ENCODE data around the gene PCNX4. TPM values are rescaled to one million over a fixed set of nuclear protein-coding genes. Genes with fewer than 3 reads are reported as not detected.

PCNX4 gene
- total RNA-seq, 1 experiment from 2014 or later = 65.1 TPM

DNA sequence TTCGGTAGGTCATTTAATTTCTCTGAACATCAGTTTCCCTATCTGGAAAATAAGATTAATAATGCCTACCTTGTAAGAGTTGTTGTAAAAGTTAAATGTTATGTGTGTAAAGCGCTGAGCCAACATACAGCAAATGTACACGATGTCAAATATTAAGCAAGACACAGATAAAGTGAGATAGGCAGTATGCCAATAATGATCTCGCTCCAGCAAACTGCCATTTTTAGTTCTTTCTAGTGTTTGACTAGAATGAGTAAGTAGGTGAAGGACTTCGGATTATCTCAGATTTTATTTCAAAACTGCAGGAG is 72.6 kb downstream of the PCNX4 start:
- Histone ChIP-seq H3K4me1 (replicated peaks; ENCODE audit: insufficient read depth) (peaks cover 38% of the 10 kb centered on the region), H3K36me3 (ENCODE audit: low read depth) (no peaks in the 10 kb centered on the region), H3F3A (ENCODE audit: insufficient read depth, low read depth) (peaks cover 30% of the 10 kb centered on the region), H3K4me3 (peak overlapping the region; percentile 87), H3K79me2 (ENCODE audit: low read depth) (peaks cover 26% of the 10 kb centered on the region), H3K27ac (peak overlapping the region; percentile 69), H3K9me2 (ENCODE audit: insufficient read depth) (no peaks in the 10 kb centered on the region), H3K4me2 (peak overlapping the region; percentile 75), H4K20me1 (ENCODE audit: insufficient read depth) (no peaks in the 10 kb centered on the region), H3K9me3 (ENCODE audit: insufficient read depth, low read depth) (no peaks in the 10 kb centered on the region), H3K27me3 (ENCODE audit: insufficient read depth, low read depth) (no peaks in the 10 kb centered on the region), H2AFZ (peak overlapping the region; percentile 96)
- DNase-seq = peak in 1 of 2 experiments; percentile 75
- CTCF ChIA-PET = interaction anchor here (1.1 kb wide), 1 partner anchor 101 kb away, joined by 3 read pairs; no protein-coding TSS in a partner anchor
- no peak for TF ChIP-seq EZH2 (IDR thresholded peaks at IDR 0.05; ENCODE audit: low read depth)
- POLR2A ChIA-PET (ENCODE audit: unreplicated experiment) = interaction anchor here (0.6 kb wide), 1 partner anchor 426 kb away, joined by 7 read pairs; no protein-coding TSS in a partner anchor
- intact Hi-C loops (cut with micrococcal nuclease; ENCODE audit: unreplicated experiment) = loop anchor here (2.0 kb wide), 1 partner anchor 200 kb away; no protein-coding TSS in a partner anchor
- no TSS peak for BruUV-seq (replicated peaks)

DNA sequence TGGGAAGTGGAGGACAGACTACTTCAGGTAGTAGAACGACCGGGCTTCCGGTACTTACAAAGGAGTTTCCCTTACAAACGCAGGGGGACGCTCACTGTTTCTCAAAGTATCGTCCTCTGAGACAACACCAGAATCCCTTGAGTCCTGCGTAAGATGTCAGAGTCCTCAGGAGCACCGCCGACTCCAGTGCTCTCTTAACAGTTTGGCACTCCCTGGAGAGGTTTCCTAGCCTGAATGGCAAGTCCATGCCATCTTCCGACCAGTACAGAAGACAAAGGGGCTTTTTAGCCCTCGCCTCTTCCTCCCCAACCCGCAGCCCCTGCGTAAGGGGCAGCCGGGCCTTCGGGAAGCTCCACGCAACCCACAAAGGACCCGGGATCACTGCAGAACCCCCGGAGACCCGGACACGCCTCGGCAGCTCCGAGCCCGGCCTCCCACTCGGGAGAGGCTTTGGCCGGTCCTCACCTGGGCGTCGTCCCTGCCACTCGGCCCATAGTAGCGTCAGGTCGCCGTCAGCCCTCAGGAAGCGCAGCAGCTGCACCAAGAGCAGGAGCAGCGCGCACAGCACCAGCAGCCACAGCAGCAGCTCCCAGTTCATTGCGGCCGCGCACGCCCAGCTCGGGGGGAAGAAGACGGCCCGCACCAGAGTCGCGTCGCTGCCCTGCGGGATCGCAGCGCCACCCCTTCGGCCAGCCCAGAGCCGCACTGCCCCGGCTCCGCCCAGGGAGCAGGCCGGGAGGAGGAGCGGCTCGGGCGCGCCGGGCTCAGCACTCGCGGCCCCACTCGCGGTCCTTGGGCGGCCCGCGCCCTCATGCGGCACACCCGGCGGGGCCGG is 73.2 kb downstream of the PCNX4 start, which contains the start of gene DHRS7:
Gene DHRS7 (minus strand): TSS at position 687 of the 835 bp plus-strand sequence. CDS start 89 bp downstream, at position 598.
- Histone ChIP-seq H3K4me1 (replicated peaks; ENCODE audit: insufficient read depth) (peaks cover 38% of the 10 kb centered on the region), H3F3A (ENCODE audit: insufficient read depth, low read depth) (peaks cover 30% of the 10 kb centered on the region), H3K27ac (peak within 1 kb of the TSS; percentile 69), H2AFZ (peak within 1 kb of the TSS; percentile 96), H3K27me3 (ENCODE audit: insufficient read depth, low read depth) (no peaks in the 10 kb centered on the region), H3K36me3 (ENCODE audit: low read depth) (no peaks in the 10 kb centered on the region), H3K9me3 (ENCODE audit: insufficient read depth, low read depth) (no peaks in the 10 kb centered on the region), H4K20me1 (ENCODE audit: insufficient read depth) (no peaks in the 10 kb centered on the region), H3K9me2 (ENCODE audit: insufficient read depth) (no peaks in the 10 kb centered on the region), H3K4me3 (peak within 1 kb of the TSS; percentile 87), H3K4me2 (peak within 1 kb of the TSS; percentile 75), H3K79me2 (ENCODE audit: low read depth) (peaks cover 22% of the 10 kb centered on the region)
- no peak for TF ChIP-seq EZH2 (IDR thresholded peaks at IDR 0.05; ENCODE audit: low read depth)
- TF ChIP-seq, protein P1, sequence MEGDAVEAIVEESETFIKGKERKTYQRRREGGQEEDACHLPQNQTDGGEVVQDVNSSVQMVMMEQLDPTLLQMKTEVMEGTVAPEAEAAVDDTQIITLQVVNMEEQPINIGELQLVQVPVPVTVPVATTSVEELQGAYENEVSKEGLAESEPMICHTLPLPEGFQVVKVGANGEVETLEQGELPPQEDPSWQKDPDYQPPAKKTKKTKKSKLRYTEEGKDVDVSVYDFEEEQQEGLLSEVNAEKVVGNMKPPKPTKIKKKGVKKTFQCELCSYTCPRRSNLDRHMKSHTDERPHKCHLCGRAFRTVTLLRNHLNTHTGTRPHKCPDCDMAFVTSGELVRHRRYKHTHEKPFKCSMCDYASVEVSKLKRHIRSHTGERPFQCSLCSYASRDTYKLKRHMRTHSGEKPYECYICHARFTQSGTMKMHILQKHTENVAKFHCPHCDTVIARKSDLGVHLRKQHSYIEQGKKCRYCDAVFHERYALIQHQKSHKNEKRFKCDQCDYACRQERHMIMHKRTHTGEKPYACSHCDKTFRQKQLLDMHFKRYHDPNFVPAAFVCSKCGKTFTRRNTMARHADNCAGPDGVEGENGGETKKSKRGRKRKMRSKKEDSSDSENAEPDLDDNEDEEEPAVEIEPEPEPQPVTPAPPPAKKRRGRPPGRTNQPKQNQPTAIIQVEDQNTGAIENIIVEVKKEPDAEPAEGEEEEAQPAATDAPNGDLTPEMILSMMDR (conservative IDR thresholded peaks at IDR 0.05) = no peak; the same call in 1 of the 2 replicates
- intact Hi-C loops (cut with micrococcal nuclease; ENCODE audit: unreplicated experiment) = loop anchor here (1.0 to 2.0 kb wide), 3 partner anchors 73 to 200 kb away; no protein-coding TSS in a partner anchor
- POLR2A ChIA-PET (ENCODE audit: unreplicated experiment) = interaction anchor here (0.5 to 0.7 kb wide), 4 partner anchors 10 to 1372 kb away, joined by 3 to 7 read pairs (median 4); partner anchors contain the start of gene PPM1A
- CTCF ChIA-PET = interaction anchor here (0.6 to 0.7 kb wide), 4 partner anchors 10 to 220 kb away, joined by 3 to 5 read pairs (median 4); no protein-coding TSS in a partner anchor
- BruUV-seq (replicated peaks) = TSS peak; percentile 81
- peak; percentile 73 to 90 for DNase-seq

DNA sequence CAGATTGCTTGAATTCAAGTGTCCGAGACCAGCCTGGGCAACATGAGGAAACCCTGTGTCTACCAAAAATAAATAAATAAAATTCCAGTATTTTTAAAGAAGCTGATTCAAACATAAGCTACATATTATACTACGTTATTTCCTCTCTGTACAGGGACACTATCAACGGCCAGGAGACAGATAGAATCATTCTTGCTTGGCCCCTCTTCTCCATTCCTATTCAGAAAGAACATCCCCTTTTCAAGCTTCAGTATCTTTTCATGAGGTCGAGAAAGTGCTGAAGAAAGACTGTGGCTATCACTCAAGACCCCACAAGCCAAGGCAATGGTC is 73.8 kb downstream of the PCNX4 start:
- intact Hi-C loops (cut with micrococcal nuclease; ENCODE audit: unreplicated experiment) = loop anchor here (1.0 to 2.0 kb wide), 3 partner anchors 73 to 201 kb away; no protein-coding TSS in a partner anchor
- ChIA-PET CTCF (interaction anchor here (0.6 kb wide), 2 partner anchors 91 to 221 kb away, joined by 3 to 5 read pairs; no protein-coding TSS in a partner anchor), POLR2A (ENCODE audit: unreplicated experiment) (interaction anchor here (0.5 to 0.7 kb wide), 4 partner anchors 10 to 1372 kb away, joined by 3 to 7 read pairs (median 4); partner anchors contain the start of gene PPM1A)
- Histone ChIP-seq H3F3A (ENCODE audit: insufficient read depth, low read depth) (peaks cover 30% of the 10 kb centered on the region), H3K9me3 (ENCODE audit: insufficient read depth, low read depth) (no peaks in the 10 kb centered on the region), H4K20me1 (ENCODE audit: insufficient read depth) (no peaks in the 10 kb centered on the region), H3K4me3 (peak overlapping the region; percentile 87), H2AFZ (peak overlapping the region; percentile 96), H3K9me2 (ENCODE audit: insufficient read depth) (no peaks in the 10 kb centered on the region), H3K27me3 (ENCODE audit: insufficient read depth, low read depth) (no peaks in the 10 kb centered on the region), H3K79me2 (ENCODE audit: low read depth) (peaks cover 19% of the 10 kb centered on the region), H3K27ac (peak overlapping the region; percentile 69), H3K4me1 (replicated peaks; ENCODE audit: insufficient read depth) (peaks cover 38% of the 10 kb centered on the region), H3K4me2 (peak overlapping the region; percentile 75), H3K36me3 (ENCODE audit: low read depth) (no peaks in the 10 kb centered on the region)
- no TSS peak for BruUV-seq (replicated peaks)
- no peak for TF ChIP-seq EZH2 (IDR thresholded peaks at IDR 0.05; ENCODE audit: low read depth)
- TF ChIP-seq, protein P1 (conservative IDR thresholded peaks at IDR 0.05) = no peak
- no peak for DNase-seq

Measured in PC-9 (cell line).